Measurements from ENCODE around the gene AMN.

- no peak for TF ChIP-seq GATA2 (IDR thresholded peaks at IDR 0.05; ENCODE audit: low read depth, low read length)
- TF ChIP-seq GATA3 (IDR thresholded peaks at IDR 0.05; ENCODE audit: low read depth, low read length): no peak
Measured at GRCh38 chr14:102907980-102908730, 14.3 kb upstream of the AMN start.
